Activated CD4-positive, alpha-beta T cell treated with anti-CD3 and anti-CD28 coated beads for 36 hours (primary cell): ENCODE results near the gene LRRC61. TPM values are rescaled to one million over a fixed set of nuclear protein-coding genes. Genes with fewer than 3 reads are reported as not detected.

Experiments used
- ATAC-seq: fragments of 200-7000 bp; cut with Tn5 transposase; one replicate; pipeline ENCODE4 v1.10.0; 2021; ENCODE audit warnings: mild to moderate bottlenecking, moderate library complexity
- CTCF ChIA-PET: fragments of 350-600 bp; sonication (Branson Sonifier 250); formaldehyde crosslinking; loops from one replicate; lab custom pipeline; 2021; ENCODE audit warnings: antibody characterized with exemption; lab: Charles Lee
- POLR2A ChIA-PET: fragments of 350-600 bp; sonication (Branson Sonifier 250); formaldehyde crosslinking; loops from one replicate; lab custom pipeline; 2021; ENCODE audit warnings: antibody characterized with exemption, inconsistent platforms; lab: Charles Lee
- DNase-seq: peaks from one replicate; pipeline ENCODE4 v3.0.0-alpha.2; 2020
- H3K27ac Mint-ChIP-seq: one replicate; pipeline ENCODE4 v1.8.0; 2021; ENCODE audit warnings: mixed read lengths
- H3K27me3 Mint-ChIP-seq: one replicate; pipeline ENCODE4 v1.8.0; 2021; ENCODE audit warnings: mixed read lengths
- H3K36me3 Mint-ChIP-seq: one replicate; pipeline ENCODE4 v1.8.0; 2021; ENCODE audit warnings: low read depth, mixed read lengths
- H3K4me1 Mint-ChIP-seq: one replicate; pipeline ENCODE4 v1.8.0; 2021; ENCODE audit warnings: mixed read lengths
- H3K4me3 Mint-ChIP-seq: one replicate; pipeline ENCODE4 v1.8.0; 2021; ENCODE audit warnings: mild to moderate bottlenecking, moderate library complexity, mixed read lengths
- H3K9me3 Mint-ChIP-seq: one replicate; pipeline ENCODE4 v1.8.0; 2021; ENCODE audit warnings: low read depth, mixed read lengths
- intact Hi-C, 2 experiments: fragments of 100-400 bp; cut with DNase I in 1 of 2; cut with micrococcal nuclease in 1 of 2; formaldehyde crosslinking; loops; one replicate each; pipeline versions ENCODE4 v1.14.2 to v1.15.1; 2022 to 2024; cut with DNase I, micrococcal nuclease
- total RNA-seq, 2 experiments: library from RNA; stranded (reverse); gene quantifications; one replicate each; pipeline ENCODE4 v1.2.3, GENCODE V29; 2021

LRRC61 gene
- total RNA-seq, 2 experiments from 2014 or later, result 13.0 to 17.4 TPM

DNA sequence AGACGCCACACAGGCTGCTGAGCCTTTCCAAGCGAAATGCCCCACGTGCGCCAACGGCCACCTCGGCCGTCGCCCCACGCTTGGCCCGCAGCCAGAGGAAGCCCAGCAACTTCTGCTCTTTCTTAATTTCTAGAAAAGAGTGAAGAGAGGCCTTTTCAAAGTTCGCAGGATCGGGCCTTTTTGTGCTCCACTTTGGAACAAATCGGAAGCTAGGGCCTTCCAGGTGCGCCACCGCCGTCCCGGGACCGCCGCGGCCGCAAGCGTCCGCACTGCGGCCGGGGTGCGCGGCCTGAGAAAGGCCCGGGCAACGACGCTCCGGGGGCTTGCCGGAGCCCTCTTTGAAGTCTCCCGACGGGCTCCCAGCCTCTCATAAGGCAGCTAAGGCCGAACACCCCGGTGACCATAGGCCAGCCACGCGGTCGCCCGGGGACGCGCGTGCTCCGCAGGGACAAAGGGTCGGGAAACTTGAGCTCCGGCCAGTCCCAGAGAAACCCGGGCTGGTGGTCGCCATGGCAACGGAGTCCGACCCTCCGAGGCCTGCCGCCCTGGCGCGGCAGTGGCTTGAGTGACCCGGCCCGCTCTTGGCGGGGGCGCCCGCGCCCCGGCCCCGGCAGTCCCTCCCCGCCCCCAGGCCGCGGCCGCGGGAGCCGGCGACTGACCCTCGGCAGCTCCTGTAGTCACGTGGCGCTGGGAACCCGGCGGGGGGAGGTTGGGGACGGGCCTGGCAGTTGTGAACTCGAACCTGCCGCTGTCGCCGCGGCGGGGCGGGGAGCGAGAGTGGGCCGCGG lies 45.1 kb downstream of the LRRC61 start, which contains the start of gene REPIN1:
Gene REPIN1, plus strand, starts transcription at position 727 of the 788 bp plus-strand sequence. CDS start 890 bp downstream, outside the sequence.
- ChIA-PET CTCF (interaction anchor here (0.6 to 1.4 kb wide), 4 partner anchors 10 to 387 kb away, joined by 3 to 4 read pairs (median 3); no protein-coding TSS in a partner anchor), POLR2A (interaction anchor here (1.2 kb wide), 1 partner anchor 37 kb away, joined by 3 read pairs; a partner anchor contains a TSS)
- ATAC-seq (peak; percentile 63), DNase-seq (peak; percentile 88)
- H3K27ac Mint-ChIP-seq, result peak within 1 kb of the TSS; percentile 97
- H3K36me3 Mint-ChIP-seq, result peaks cover 19% of the 10 kb centered on the region
- peaks cover 37% of the 10 kb centered on the region for H3K4me1 Mint-ChIP-seq
- intact Hi-C loops, result loop anchor here (1.0 to 5.0 kb wide), 6 partner anchors 11 to 389 kb away; partner anchors contain the start of genes ACTR3C (in 1 of the 2), GIMAP4 (in 1 of the 2), LRRC61 (in 1 of the 2) and ZNF775 (in 1 of the 2)
- H3K4me3 Mint-ChIP-seq, result peak within 1 kb of the TSS; percentile 90
- H3K9me3 Mint-ChIP-seq, result no peaks in the 10 kb centered on the region
- no peaks in the 10 kb centered on the region for H3K27me3 Mint-ChIP-seq

- peak; percentile 70 for DNase-seq
- Mint-ChIP-seq H3K36me3 (peaks cover 25% of the 10 kb centered on the region), H3K27me3 (no peaks in the 10 kb centered on the region), H3K9me3 (no peaks in the 10 kb centered on the region), H3K4me1 (peaks cover 39% of the 10 kb centered on the region), H3K4me3 (peak overlapping the region; percentile 90), H3K27ac (peak overlapping the region; percentile 97)
- peak; percentile 30 for ATAC-seq
- intact Hi-C loops, result loop anchor here (1.0 to 5.0 kb wide), 6 partner anchors 10 to 388 kb away; partner anchors contain the start of genes ZNF775 (in 2 of the 2), ACTR3C (in 1 of the 2), GIMAP4 (in 1 of the 2) and LRRC61 (in 1 of the 2)
- POLR2A ChIA-PET, result interaction anchor here (0.5 to 1.2 kb wide), 4 partner anchors 9 to 36 kb away, joined by 3 to 5 read pairs (median 4); a partner anchor contains a TSS
- CTCF ChIA-PET, result interaction anchor here (0.7 to 1.4 kb wide), 5 partner anchors 9 to 386 kb away, joined by 3 to 5 read pairs (median 3); a partner anchor contains a TSS
These were observed 46.0 kb downstream of the LRRC61 start for GRCh38 chr7:150368884-150369747.

DNA sequence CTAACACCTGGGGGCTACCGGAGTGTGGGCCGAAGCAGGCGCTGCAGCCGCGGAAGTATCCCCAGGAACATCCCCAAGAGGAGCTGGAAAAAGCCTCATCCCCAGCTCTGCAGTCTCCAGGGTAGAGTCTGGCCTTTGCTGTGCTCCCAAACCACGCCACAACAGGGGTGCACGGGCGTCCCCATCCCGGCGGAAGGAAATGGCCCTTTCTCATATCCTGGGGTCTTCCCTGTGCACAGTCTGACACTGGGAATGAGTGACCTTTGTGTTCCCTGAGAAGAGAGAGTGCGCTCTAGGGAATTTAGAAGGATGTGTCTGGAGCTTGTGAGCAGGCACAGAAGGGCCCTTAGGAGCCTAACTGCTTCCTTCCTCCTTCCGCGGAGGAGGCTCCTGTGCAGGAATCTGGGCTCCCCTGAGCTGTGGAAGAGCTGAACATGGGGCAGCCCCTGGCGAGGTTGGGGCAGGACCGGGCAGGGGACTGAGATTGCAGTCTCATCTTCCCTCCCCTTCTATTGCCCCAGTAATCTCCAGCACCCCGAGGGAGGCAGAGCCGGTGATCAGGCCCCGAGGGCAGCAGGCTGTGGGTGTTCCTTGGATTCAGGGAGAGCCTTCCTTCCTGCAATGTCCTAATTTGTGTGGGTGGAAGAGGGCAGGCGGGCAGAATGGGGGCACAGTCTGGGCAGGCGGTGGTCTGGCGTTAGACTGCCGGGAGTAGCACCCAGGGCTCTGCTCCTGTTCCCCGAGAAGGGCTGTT lies 46.8 kb downstream of the LRRC61 start:
- Mint-ChIP-seq H3K27ac (peak overlapping the region; percentile 97), H3K36me3 (peaks cover 25% of the 10 kb centered on the region), H3K27me3 (no peaks in the 10 kb centered on the region), H3K9me3 (no peaks in the 10 kb centered on the region), H3K4me3 (peak overlapping the region; percentile 90), H3K4me1 (peaks cover 40% of the 10 kb centered on the region)
- DNase-seq (no peak), ATAC-seq (no peak)
- intact Hi-C loops, result loop anchor here (1.0 to 10.0 kb wide), 7 partner anchors 9 to 975 kb away; partner anchors contain the start of genes ACTR3C (in 1 of the 2), GIMAP4 (in 1 of the 2), LRRC61 (in 1 of the 2) and NUB1 (in 1 of the 2)
- POLR2A ChIA-PET, result interaction anchor here (0.5 to 1.2 kb wide), 5 partner anchors 8 to 385 kb away, joined by 3 to 7 read pairs (median 4); a partner anchor contains a TSS
- CTCF ChIA-PET, result interaction anchor here (0.7 to 1.4 kb wide), 4 partner anchors 8 to 385 kb away, joined by 3 to 5 read pairs (median 4); a partner anchor contains a TSS

- peaks cover 43% of the 10 kb centered on the region for H3K4me1 Mint-ChIP-seq
- H3K4me3 Mint-ChIP-seq, result peak overlapping the region; percentile 90
- no peaks in the 10 kb centered on the region for H3K9me3 Mint-ChIP-seq
- intact Hi-C loops, result loop anchor here (2.0 to 10.0 kb wide), 2 partner anchors 14 to 974 kb away; partner anchors contain the start of gene NUB1 (in 1 of the 2)
- peaks cover 27% of the 10 kb centered on the region for H3K36me3 Mint-ChIP-seq
- ChIA-PET CTCF (interaction anchor here (0.6 kb wide), 1 partner anchor 144 kb away, joined by 3 read pairs; the partner anchor contains the start of gene GIMAP7), POLR2A (interaction anchor here (0.8 kb wide), 1 partner anchor 385 kb away, joined by 7 read pairs; no protein-coding TSS in a partner anchor)
- ATAC-seq (no peak), DNase-seq (no peak)
- H3K27ac Mint-ChIP-seq, result peak overlapping the region; percentile 75
- H3K27me3 Mint-ChIP-seq, result no peaks in the 10 kb centered on the region
These were observed 47.5 kb downstream of the LRRC61 start for GRCh38 chr7:150370612-150371071.

- Mint-ChIP-seq H3K4me1 (peaks cover 48% of the 10 kb centered on the region), H3K36me3 (peaks cover 30% of the 10 kb centered on the region), H3K9me3 (no peaks in the 10 kb centered on the region), H3K4me3 (no peak overlapping the region), H3K27ac (no peak overlapping the region), H3K27me3 (no peaks in the 10 kb centered on the region)
- no peak for ATAC-seq
- ChIA-PET POLR2A (interaction anchor here (0.8 kb wide), 1 partner anchor 384 kb away, joined by 7 read pairs; no protein-coding TSS in a partner anchor), CTCF (interaction anchor here (0.6 kb wide), 1 partner anchor 143 kb away, joined by 3 read pairs; the partner anchor contains the start of gene GIMAP7)
- intact Hi-C loops, result loop anchor here (2.0 to 10.0 kb wide), 2 partner anchors 15 to 973 kb away; partner anchors contain the start of gene NUB1 (in 1 of the 2)
- no peak for DNase-seq
These were observed 48.2 kb downstream of the LRRC61 start for GRCh38 chr7:150371131-150371995.

- DNase-seq (no peak), ATAC-seq (no peak)
- intact Hi-C loops, result loop anchor here (2.0 to 10.0 kb wide), 2 partner anchors 15 to 973 kb away; partner anchors contain the start of gene NUB1 (in 1 of the 2)
- H3K27ac Mint-ChIP-seq, result no peak overlapping the region
- H3K4me1 Mint-ChIP-seq, result peaks cover 52% of the 10 kb centered on the region
- no peaks in the 10 kb centered on the region for H3K9me3 Mint-ChIP-seq
- ChIA-PET CTCF (interaction anchor here (1.1 kb wide), 1 partner anchor 15 kb away, joined by 4 read pairs; no protein-coding TSS in a partner anchor), POLR2A (no interaction called here)
- H3K4me3 Mint-ChIP-seq, result no peak overlapping the region
- H3K36me3 Mint-ChIP-seq, result peaks cover 30% of the 10 kb centered on the region
- H3K27me3 Mint-ChIP-seq, result no peaks in the 10 kb centered on the region
These were observed 48.8 kb downstream of the LRRC61 start for GRCh38 chr7:150371996-150372270.

- Mint-ChIP-seq H3K4me3 (no peak overlapping the region), H3K9me3 (no peaks in the 10 kb centered on the region), H3K27me3 (no peaks in the 10 kb centered on the region), H3K36me3 (peaks cover 30% of the 10 kb centered on the region), H3K27ac (no peak overlapping the region), H3K4me1 (peaks cover 55% of the 10 kb centered on the region)
- POLR2A ChIA-PET, result no interaction called here
- ATAC-seq (no peak), DNase-seq (no peak)
- intact Hi-C loops, result loop anchor here in 1 of 2 experiments (10.0 kb wide), 1 partner anchor 972 kb away; the partner anchor contains the start of gene NUB1
- CTCF ChIA-PET, result interaction anchor here (1.1 kb wide), 1 partner anchor 16 kb away, joined by 4 read pairs; no protein-coding TSS in a partner anchor
These were observed 49.3 kb downstream of the LRRC61 start for GRCh38 chr7:150372271-150373048.

GRCh38 chr7:150373049-150373801 lies 50.1 kb downstream of the LRRC61 start:
- peak overlapping the region; percentile 38 for H3K27ac Mint-ChIP-seq
- H3K36me3 Mint-ChIP-seq, result peaks cover 30% of the 10 kb centered on the region
- intact Hi-C loops, result loop anchor here in 1 of 2 experiments (10.0 kb wide), 1 partner anchor 972 kb away; the partner anchor contains the start of gene NUB1
- DNase-seq, result no peak
- ChIA-PET POLR2A (interaction anchor here (0.6 kb wide), 1 partner anchor 48 kb away, joined by 3 read pairs; no protein-coding TSS in a partner anchor), CTCF (interaction anchor here (1.1 kb wide), 1 partner anchor 16 kb away, joined by 4 read pairs; no protein-coding TSS in a partner anchor)
- no peaks in the 10 kb centered on the region for H3K9me3 Mint-ChIP-seq
- ATAC-seq, result no peak
- H3K4me1 Mint-ChIP-seq, result peaks cover 57% of the 10 kb centered on the region
- H3K4me3 Mint-ChIP-seq, result no peak overlapping the region
- H3K27me3 Mint-ChIP-seq, result no peaks in the 10 kb centered on the region
